ENCODE results near the gene DST. TPM values are rescaled to one million over a fixed set of nuclear protein-coding genes. Genes with fewer than 3 reads are reported as not detected.

The DST gene
- total RNA-seq, 1 donor from 2014 or later = 147 TPM

GRCh38 chr6:56535626-56536025 is 107.1 kb downstream of the DST start:
- no peak for ATAC-seq

- no peak for ATAC-seq
Observed at GRCh38 chr6:56534680-56535419, 107.8 kb downstream of the DST start.

GRCh38 chr6:56532766-56533551 is 109.7 kb downstream of the DST start:
- no peak for ATAC-seq

GRCh38 chr6:56531839-56532595 is 110.7 kb downstream of the DST start:
- ATAC-seq = no peak

- no peak for ATAC-seq
Observed at GRCh38 chr6:56529594-56530191, 113.0 kb downstream of the DST start.

GRCh38 chr6:56528412-56528841 is 114.3 kb downstream of the DST start:
- ATAC-seq = no peak

- ATAC-seq = no peak
Observed at GRCh38 chr6:56527934-56528333, 114.8 kb downstream of the DST start.

GRCh38 chr6:56526860-56527544 is 115.7 kb downstream of the DST start:
- ATAC-seq = no peak

- ATAC-seq = no peak
Observed at GRCh38 chr6:56525974-56526789, 116.5 kb downstream of the DST start.

GRCh38 chr6:56524891-56525703 is 117.6 kb downstream of the DST start:
- ATAC-seq = no peak

- no peak for ATAC-seq
Observed at GRCh38 chr6:56522495-56523270, 120.0 kb downstream of the DST start.

GRCh38 chr6:56521976-56522375 is 120.7 kb downstream of the DST start:
- no peak for ATAC-seq

- peak; percentile 35 for ATAC-seq
Observed at GRCh38 chr6:56521454-56521853, 121.2 kb downstream of the DST start.

- ATAC-seq = no peak
Observed at GRCh38 chr6:56520218-56520617, 122.5 kb downstream of the DST start.

- no peak for ATAC-seq
Observed at GRCh38 chr6:56518995-56519767, 123.5 kb downstream of the DST start.

- ATAC-seq = no peak
Observed at GRCh38 chr6:56517155-56517745, 125.4 kb downstream of the DST start.

- no peak for ATAC-seq
Observed at GRCh38 chr6:56516003-56516402, 126.7 kb downstream of the DST start.

Measured in esophagus mucosa (tissue), 1 donor.